ENCODE data around the gene GRIFIN.

- TF ChIP-seq, protein P1, sequence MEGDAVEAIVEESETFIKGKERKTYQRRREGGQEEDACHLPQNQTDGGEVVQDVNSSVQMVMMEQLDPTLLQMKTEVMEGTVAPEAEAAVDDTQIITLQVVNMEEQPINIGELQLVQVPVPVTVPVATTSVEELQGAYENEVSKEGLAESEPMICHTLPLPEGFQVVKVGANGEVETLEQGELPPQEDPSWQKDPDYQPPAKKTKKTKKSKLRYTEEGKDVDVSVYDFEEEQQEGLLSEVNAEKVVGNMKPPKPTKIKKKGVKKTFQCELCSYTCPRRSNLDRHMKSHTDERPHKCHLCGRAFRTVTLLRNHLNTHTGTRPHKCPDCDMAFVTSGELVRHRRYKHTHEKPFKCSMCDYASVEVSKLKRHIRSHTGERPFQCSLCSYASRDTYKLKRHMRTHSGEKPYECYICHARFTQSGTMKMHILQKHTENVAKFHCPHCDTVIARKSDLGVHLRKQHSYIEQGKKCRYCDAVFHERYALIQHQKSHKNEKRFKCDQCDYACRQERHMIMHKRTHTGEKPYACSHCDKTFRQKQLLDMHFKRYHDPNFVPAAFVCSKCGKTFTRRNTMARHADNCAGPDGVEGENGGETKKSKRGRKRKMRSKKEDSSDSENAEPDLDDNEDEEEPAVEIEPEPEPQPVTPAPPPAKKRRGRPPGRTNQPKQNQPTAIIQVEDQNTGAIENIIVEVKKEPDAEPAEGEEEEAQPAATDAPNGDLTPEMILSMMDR (conservative IDR thresholded peaks at IDR 0.05; ENCODE audit: low read length) = no peak
- no peak for TF ChIP-seq EZH2phosphoT487 (IDR thresholded peaks at IDR 0.05; ENCODE audit: borderline replicate concordance, low read depth, low read length)
Measured at GRCh38 chr7:2498708-2499107, 22.5 kb upstream of the GRIFIN start.
